ENCODE results near the gene MEIS3. TPM values are rescaled to one million over a fixed set of nuclear protein-coding genes. Genes with fewer than 3 reads are reported as not detected.

The MEIS3 gene
- total RNA-seq, 1 experiment from 2014 or later: 35.8 TPM

GRCh38 chr19:47408156-47408938 is 11.0 kb downstream of the MEIS3 start:
- no peaks in the 10 kb centered on the region for H3K9me2 ChIP-seq (ENCODE audit: insufficient read depth)
- H3K4me3 ChIP-seq (replicated peaks in 1 of 2; ENCODE audit: low read depth in 1 of 2, low read length in 2 of 2): no peak overlapping the region
- intact Hi-C loops (cut with micrococcal nuclease): no loop called here
- ChIA-PET CTCF (no interaction called here), RAD21 (ENCODE audit: low non-redundant PET in 1 of 2, low total read pairs in 2 of 2, uncharacterized antibody in 2 of 2, unreplicated experiment in 2 of 2) (no interaction called here), POLR2A (no interaction called here)
- H3K27me3 ChIP-seq (ENCODE audit: insufficient read depth, low read length): no peaks in the 10 kb centered on the region
- no peaks in the 10 kb centered on the region for H3K4me1 ChIP-seq (ENCODE audit: control insufficient read depth in 1 of 2, insufficient read depth in 2 of 2, low read length in 2 of 2)
- no peaks in the 10 kb centered on the region for H4K20me1 ChIP-seq (ENCODE audit: insufficient read depth)
- H2AFZ ChIP-seq (ENCODE audit: low read depth, low read length, poor library complexity, severe bottlenecking): no peak overlapping the region
- no peak overlapping the region for H3K4me2 ChIP-seq (ENCODE audit: low read length)
- ATAC-seq: no peak
- no peaks in the 10 kb centered on the region for H3K9me3 ChIP-seq (ENCODE audit: control insufficient read depth in 1 of 2, insufficient read depth in 1 of 2, low read depth in 1 of 2, low read length in 2 of 2)
- no peak for DNase-seq (ENCODE audit: low read depth, low spot score)
- TF ChIP-seq ZBTB33 (IDR thresholded peaks at IDR 0.05; ENCODE audit: extremely low read depth, insufficient replicate concordance, low read length): no peak
- TF ChIP-seq JUND (IDR thresholded peaks at IDR 0.05): no peak
- TF ChIP-seq MAX (IDR thresholded peaks at IDR 0.05): no peak
- no peak for TF ChIP-seq POLR2AphosphoS5 (IDR thresholded peaks at IDR 0.05; ENCODE audit: low read depth, low read length)
- no peak for TF ChIP-seq CEBPB (IDR thresholded peaks at IDR 0.05; ENCODE audit: low read depth)
- TF ChIP-seq ZFX (IDR thresholded peaks at IDR 0.05): no peak
- TF ChIP-seq RAD21 (IDR thresholded peaks at IDR 0.05; ENCODE audit: low read depth): no peak
- TF ChIP-seq SRF (IDR thresholded peaks at IDR 0.05; ENCODE audit: low read depth): no peak
- TF ChIP-seq FOSL1 (IDR thresholded peaks at IDR 0.05; ENCODE audit: low read depth): no peak
- TF ChIP-seq YY1 (IDR thresholded peaks at IDR 0.05; ENCODE audit: extremely low read depth, insufficient replicate concordance, low read depth, low read length): no peak
- no peak for TF ChIP-seq SIN3A (IDR thresholded peaks at IDR 0.05; ENCODE audit: low read depth)
- no peak for TF ChIP-seq TCF7L2 (IDR thresholded peaks at IDR 0.05; ENCODE audit: borderline replicate concordance, extremely low read depth, insufficient read depth, insufficient read length)
- TF ChIP-seq EGR1 (IDR thresholded peaks at IDR 0.05; ENCODE audit: low read depth): no peak
- no peak for TF ChIP-seq CTCF (IDR thresholded peaks at IDR 0.05 in 2 of 3, conservative IDR thresholded peaks at IDR 0.05 in 1 of 3; ENCODE audit: borderline replicate concordance in 1 of 3, insufficient read depth in 1 of 3, low read depth in 2 of 3, low read length in 2 of 3)
- no peak for TF ChIP-seq ELF1 (IDR thresholded peaks at IDR 0.05; ENCODE audit: borderline replicate concordance, low read depth)
- no peaks in the 10 kb centered on the region for H3K79me2 ChIP-seq (ENCODE audit: insufficient read depth, low read length)
- H3K9ac ChIP-seq (ENCODE audit: low read length): no peak overlapping the region
- H3K27ac ChIP-seq (ENCODE audit: low read depth, low read length): no peak overlapping the region
- no peaks in the 10 kb centered on the region for H3K36me3 ChIP-seq (ENCODE audit: control insufficient read depth in 1 of 2, insufficient read depth in 2 of 2, low read length in 2 of 2)
- no TSS peak for BruUV-seq (replicated peaks)
